ENCODE measurements around the gene GJB2. TPM values are rescaled to one million over a fixed set of nuclear protein-coding genes. Genes with fewer than 3 reads are reported as not detected.

GJB2 gene
- total and polyA plus RNA-seq, 2 of the 4 experiments (the other 2 are of a cell fraction): under 0.01 to 0.17 TPM

GRCh38 chr13:20193907-20194631 lies 1.3 kb upstream of the GJB2 start:
- Histone ChIP-seq H2BK20ac (ENCODE audit: low read depth, low read length) (no peak overlapping the region), H3K9me3 (ENCODE audit: control insufficient read depth, insufficient read depth, low read length) (peaks cover 2% of the 10 kb centered on the region; the same call in 1 of the 2 replicates), H3K27ac (ENCODE audit: insufficient read depth, low read length) (no peak overlapping the region), H3K4me1 (ENCODE audit: control insufficient read depth, insufficient read depth, low read length) (peaks cover 6% of the 10 kb centered on the region), H3K9ac (ENCODE audit: low read depth, low read length) (no peak overlapping the region), H2AK9ac (replicated peaks; ENCODE audit: low read depth, low read length, poor library complexity) (no peak overlapping the region), H4K8ac (ENCODE audit: low read depth in 2 of 2, low read length in 2 of 2) (no peak overlapping the region), H3K18ac (ENCODE audit: low read depth, low read length) (no peak overlapping the region), H3K4ac (ENCODE audit: low read depth, low read length) (no peak overlapping the region), H4K91ac (ENCODE audit: insufficient read depth, low read depth, low read length) (no peak overlapping the region), H2AK5ac (ENCODE audit: low read depth, low read length) (no peak overlapping the region), H2BK5ac (ENCODE audit: low read depth, low read length, poor library complexity, severe bottlenecking) (no peak overlapping the region), H3K9me1 (ENCODE audit: insufficient read depth, low read length) (0 out of 2 replicates have a peak, but pooled peaks cover 2% of the 10 kb centered on the region), H3K27me3 (ENCODE audit: control insufficient read depth, insufficient read depth, low read length) (peaks cover 62% of the 10 kb centered on the region), H2BK120ac (ENCODE audit: low read depth, low read length) (no peak overlapping the region), H4K20me1 (ENCODE audit: insufficient read depth, low read length) (no peaks in the 10 kb centered on the region), H3K23ac (ENCODE audit: low read depth, low read length) (no peak overlapping the region), H3K4me3 (ENCODE audit: insufficient read depth, low read depth, low read length) (no peak overlapping the region), H2AFZ (replicated peaks; ENCODE audit: low read length, poor library complexity) (no peak overlapping the region), H3K56ac (ENCODE audit: extremely low read depth, insufficient read depth, low read length) (no peak overlapping the region), H3K4me2 (ENCODE audit: low read depth, low read length) (no peak overlapping the region), H4K5ac (ENCODE audit: low read depth, low read length) (no peak overlapping the region), H2BK15ac (ENCODE audit: low read depth, low read length) (no peak overlapping the region), H3K36me3 (ENCODE audit: control insufficient read depth, insufficient read depth, low read length) (no peaks in the 10 kb centered on the region), H3K79me1 (ENCODE audit: low read depth in 1 of 2, low read length in 2 of 2) (no peaks in the 10 kb centered on the region), H3K14ac (replicated peaks; ENCODE audit: low read depth, low read length) (no peak overlapping the region)
- dilution Hi-C loops (cut with HindIII; ENCODE audit: low sequenced_read_pairs, unreplicated experiment): loop anchor here (10.0 to 25.0 kb wide), 2 partner anchors 293 to 651 kb away; no protein-coding TSS in a partner anchor
- BruUV-seq (replicated peaks): no TSS peak
- CTCF ChIA-PET: interaction anchor here (1.6 kb wide), 1 partner anchor 279 kb away, joined by 5 read pairs; no protein-coding TSS in a partner anchor
- 9% methylated on average over 7 of the region's 27 CpGs; no CpG with 5 or more reads in 1 of the 2 experiments for WGBS, 2 experiments (ENCODE audit: extremely low coverage in 2 of 2, insufficient read length in 1 of 2)
- POLR2A ChIA-PET (ENCODE audit: unreplicated experiment): no interaction called here
- in situ Hi-C loops (cut with MboI; ENCODE audit: low sequenced_read_pairs): loop anchor here (25.0 kb wide), 3 partner anchors 518 to 1293 kb away; partner anchors contain the start of gene IL17D
- ATAC-seq (ENCODE audit: low read depth): no peak
- no peak for DNase-seq
- peak; percentile 73 for TF ChIP-seq MAFK (IDR thresholded peaks at IDR 0.05; ENCODE audit: low read depth, low read length)
- no peak for TF ChIP-seq SMC3 (IDR thresholded peaks at IDR 0.05; ENCODE audit: low read depth, low read length)
- no peak for TF ChIP-seq RCOR1 (IDR thresholded peaks at IDR 0.05; ENCODE audit: insufficient replicate concordance, low read length)
- intact Hi-C loops (cut with micrococcal nuclease): loop anchor here (10.0 kb wide), 1 partner anchor 631 kb away; no protein-coding TSS in a partner anchor
